ENCODE data around the gene CDH15. TPM values are rescaled to one million over a fixed set of nuclear protein-coding genes. Genes with fewer than 3 reads are reported as not detected.

CDH15 gene
- total and polyA plus RNA-seq, 9 of the 15 experiments (the other 6 are each of a cell fraction or from before 2014, with no cell fraction given): 0.07 to 0.18 TPM; not detected in 7

- TF ChIP-seq CHD7 (IDR thresholded peaks at IDR 0.05; ENCODE audit: low read depth, low read length) (no peak), USF2 (CRISPR knock-in tag; IDR thresholded peaks at IDR 0.05) (peak; percentile 57), NRF1 (conservative IDR thresholded peaks at IDR 0.05 in 1 of 2, IDR thresholded peaks at IDR 0.05 in 1 of 2) (peak; percentile 81 to 83), HOXB6 (CRISPR knock-in tag; IDR thresholded peaks at IDR 0.05; ENCODE audit: borderline replicate concordance) (no peak), HDAC1 (IDR thresholded peaks at IDR 0.05) (peak in 1 of 2 experiments; percentile 65; a peak in 2 of 4 replicates), SIRT6 (IDR thresholded peaks at IDR 0.05; ENCODE audit: low read depth, low read length) (no peak), VEZF1 (CRISPR knock-in tag; IDR thresholded peaks at IDR 0.05) (peak; percentile 82), MBD2 (IDR thresholded peaks at IDR 0.05; ENCODE audit: borderline replicate concordance, low read depth) (peak; percentile 42; the same call in 1 of the 2 replicates), TCF7 (IDR thresholded peaks at IDR 0.05; ENCODE audit: borderline replicate concordance) (no peak), SLC30A9 (CRISPR knock-in tag; IDR thresholded peaks at IDR 0.05) (no peak)
- TF ChIP-seq, protein P1, sequence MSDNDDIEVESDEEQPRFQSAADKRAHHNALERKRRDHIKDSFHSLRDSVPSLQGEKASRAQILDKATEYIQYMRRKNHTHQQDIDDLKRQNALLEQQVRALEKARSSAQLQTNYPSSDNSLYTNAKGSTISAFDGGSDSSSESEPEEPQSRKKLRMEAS (CRISPR knock-in tag; IDR thresholded peaks at IDR 0.05): peak; percentile 58
Measured at GRCh38 chr16:89171216-89172170, at the start of gene CDH15 (continued).

Data from K562 (cell line).